CD4-positive, alpha-beta T cell (primary cell): ENCODE data around the gene NSD2. TPM values are rescaled to one million over a fixed set of nuclear protein-coding genes. Genes with fewer than 3 reads are reported as not detected.

Experiments
- ATAC-seq: fragments of 200-7000 bp; cut with Tn5 transposase; one replicate; pipeline ENCODE4 v1.10.0; 2022; ENCODE audit warnings: mild to moderate bottlenecking; ENCODE audit not compliant: poor library complexity
- CTCF ChIA-PET: fragments of 350-600 bp; sonication (Branson Sonifier 250); formaldehyde crosslinking; loops from one replicate; lab custom pipeline; 2021; ENCODE audit warnings: antibody characterized with exemption, inconsistent platforms; lab: Charles Lee
- POLR2A ChIA-PET: fragments of 350-600 bp; sonication (Branson Sonifier 250); formaldehyde crosslinking; loops from one replicate; lab custom pipeline; 2021; ENCODE audit warnings: antibody characterized with exemption, inconsistent platforms; lab: Charles Lee
- DNase-seq, 14 experiments: peaks; one replicate each; pipeline ENCODE4 v3.0.0-alpha.2; 2013 to 2020; ENCODE audit warnings: mixed read lengths in 2 of 14
- H3K27ac ChIP-seq, 2 donors: one replicate each; pipeline versions ENCODE4 v1.5.1 to v1.7.0; 2013; ENCODE audit warnings: low read length in 2 of 2, low read depth in 1 of 2, mild to moderate bottlenecking in 1 of 2
- H3K27me3 ChIP-seq, 2 experiments: 1 replicate in 1 of 2; 2 replicates in 1 of 2; pipeline versions ENCODE4 v1.6.1 to v1.7.0; 2013; ENCODE audit warnings: low read length in 2 of 2, control low read depth in 1 of 2, mild to moderate bottlenecking in 1 of 2, moderate library complexity in 1 of 2; ENCODE audit not compliant: insufficient read depth in 2 of 2, control insufficient read depth in 1 of 2
- H3K36me3 ChIP-seq: one replicate; pipeline ENCODE4 v1.6.1; 2013; ENCODE audit warnings: low read length, control low read depth; ENCODE audit not compliant: insufficient read depth
- H3K4me1 ChIP-seq: one replicate; pipeline ENCODE4 v1.6.1; 2013; ENCODE audit warnings: low read length, control low read depth; ENCODE audit not compliant: insufficient read depth
- H3K4me3 ChIP-seq: one replicate; pipeline ENCODE4 v1.5.1; 2013; ENCODE audit warnings: mild to moderate bottlenecking, low read length, moderate library complexity
- H3K9me3 ChIP-seq, 2 experiments: 1 replicate in 1 of 2; 2 replicates in 1 of 2; pipeline versions ENCODE4 v1.6.1 to v1.7.0; 2013; ENCODE audit warnings: low read length in 2 of 2, mild to moderate bottlenecking in 2 of 2, control low read depth in 1 of 2, moderate library complexity in 1 of 2; ENCODE audit not compliant: control insufficient read depth in 1 of 2, insufficient read depth in 1 of 2
- H3K27ac Mint-ChIP-seq: one replicate; pipeline ENCODE4 v1.8.0; 2020; ENCODE audit warnings: mixed read lengths
- H3K27me3 Mint-ChIP-seq: one replicate; pipeline ENCODE4 v1.8.0; 2021; ENCODE audit warnings: mixed read lengths
- H3K36me3 Mint-ChIP-seq: one replicate; pipeline ENCODE4 v1.8.0; 2021; ENCODE audit warnings: low read depth, mixed read lengths
- H3K4me1 Mint-ChIP-seq: one replicate; pipeline ENCODE4 v1.8.0; 2021; ENCODE audit warnings: low read depth, mixed read lengths
- H3K4me3 Mint-ChIP-seq: one replicate; pipeline ENCODE4 v1.8.0; 2020; ENCODE audit warnings: mild to moderate bottlenecking, mixed read lengths
- H3K9me3 Mint-ChIP-seq: one replicate; pipeline ENCODE4 v1.8.0; 2020; ENCODE audit warnings: mixed read lengths
- CTCF ChIP-seq: fragments of 200-600 bp; IDR thresholded peaks from one replicate; pipeline ENCODE4 v1.8.0; 2022; ENCODE audit warnings: antibody characterized with exemption, mild to moderate bottlenecking
- intact Hi-C, 2 experiments: fragments of 100-400 bp; cut with DNase I in 1 of 2; cut with micrococcal nuclease in 1 of 2; formaldehyde crosslinking; loops; one replicate each; pipeline versions ENCODE4 v1.15.1 to v1.9.0; 2023 to 2025; cut with DNase I, micrococcal nuclease
- total RNA-seq, 174 experiments: library from RNA in 2 of 174; stranded (reverse) in 2 of 174; gene quantifications; one replicate each; pipeline ENCODE4 v1.2.3 and lab custom pipeline; 2021 to 2026

Gene NSD2
- total RNA-seq, 2 experiments from 2014 or later, result 42.4 to 45.8 TPM

GRCh38 chr4:1859389-1859753, 11.8 kb upstream of the NSD2 start:
- Histone ChIP-seq H3K9me3 (no peaks in the 10 kb centered on the region), H3K27me3 (no peaks in the 10 kb centered on the region), H3K36me3 (no peaks in the 10 kb centered on the region), H3K27ac (no peak overlapping the region), H3K4me1 (peaks cover 52% of the 10 kb centered on the region), H3K4me3 (no peak overlapping the region)
- no peaks in the 10 kb centered on the region for H3K36me3 Mint-ChIP-seq
- no peak for TF ChIP-seq CTCF
- ATAC-seq (no peak), DNase-seq (no peak)
- H3K9me3 Mint-ChIP-seq, result no peaks in the 10 kb centered on the region
- intact Hi-C loops, result loop anchor here in 1 of 2 experiments (5.0 to 10.0 kb wide), 5 partner anchors 148 to 1215 kb away; partner anchors contain the start of genes CFAP99, FAM53A, GAK and HTT
- no peak overlapping the region for H3K27ac Mint-ChIP-seq
- H3K27me3 Mint-ChIP-seq, result no peaks in the 10 kb centered on the region
- ChIA-PET POLR2A (interaction anchor here (3.5 kb wide), 1 partner anchor 11 kb away, joined by 25 read pairs; the partner anchor contains the start of gene NSD2), CTCF (no interaction called here)
- no peak overlapping the region for H3K4me3 Mint-ChIP-seq
- peaks cover 32% of the 10 kb centered on the region for H3K4me1 Mint-ChIP-seq

GRCh38 chr4:1862055-1862911, 8.9 kb upstream of the NSD2 start:
- H3K36me3 ChIP-seq, result no peaks in the 10 kb centered on the region
- H3K9me3 Mint-ChIP-seq, result no peaks in the 10 kb centered on the region
- peaks cover 34% of the 10 kb centered on the region for H3K4me1 ChIP-seq
- no peaks in the 10 kb centered on the region for H3K27me3 ChIP-seq
- ChIA-PET CTCF (no interaction called here), POLR2A (interaction anchor here (0.6 to 3.5 kb wide), 2 partner anchors 8 to 168 kb away, joined by 4 to 25 read pairs; partner anchors contain the start of gene NSD2)
- no peaks in the 10 kb centered on the region for H3K36me3 Mint-ChIP-seq
- peak overlapping the region; percentile 86 for H3K4me3 Mint-ChIP-seq
- peak overlapping the region in 1 of 2 donors; percentile 7 for H3K27ac ChIP-seq
- intact Hi-C loops, result no loop called here
- H3K27ac Mint-ChIP-seq, result peak overlapping the region; percentile 79
- H3K4me1 Mint-ChIP-seq, result peaks cover 18% of the 10 kb centered on the region
- H3K4me3 ChIP-seq, result peak overlapping the region; percentile 51
- no peak for TF ChIP-seq CTCF
- DNase-seq (peak in 6 of 14 experiments; percentile 14 to 55 (median 36)), ATAC-seq (peak; percentile 73)
- H3K27me3 Mint-ChIP-seq, result no peaks in the 10 kb centered on the region
- H3K9me3 ChIP-seq, result no peaks in the 10 kb centered on the region

GRCh38 chr4:1862961-1863296, 8.3 kb upstream of the NSD2 start:
- Mint-ChIP-seq H3K4me3 (peak overlapping the region; percentile 11), H3K9me3 (no peaks in the 10 kb centered on the region), H3K27ac (peak overlapping the region; percentile 72), H3K4me1 (peaks cover 18% of the 10 kb centered on the region), H3K27me3 (no peaks in the 10 kb centered on the region), H3K36me3 (no peaks in the 10 kb centered on the region)
- Histone ChIP-seq H3K4me3 (peak overlapping the region; percentile 51), H3K27me3 (no peaks in the 10 kb centered on the region), H3K9me3 (no peaks in the 10 kb centered on the region), H3K27ac (no peak overlapping the region), H3K4me1 (peaks cover 27% of the 10 kb centered on the region), H3K36me3 (no peaks in the 10 kb centered on the region)
- CTCF ChIA-PET, result interaction anchor here (0.7 kb wide), 1 partner anchor 1063 kb away, joined by 4 read pairs; no protein-coding TSS in a partner anchor
- no peak for TF ChIP-seq CTCF
- ATAC-seq, result no peak
- intact Hi-C loops, result no loop called here
- no peak for DNase-seq
- POLR2A ChIA-PET, result interaction anchor here (0.6 kb wide), 1 partner anchor 169 kb away, joined by 4 read pairs; no protein-coding TSS in a partner anchor
